SH-SY5Y (cell line): ENCODE measurements around the gene TRIO.

Experiments used
- GATA2 ChIP-seq: IDR thresholded peaks from 2 replicates; pipeline ENCODE4 v1.6.1; 2011; ENCODE audit warnings: mild to moderate bottlenecking, low read depth, low read length
- GATA3 ChIP-seq: IDR thresholded peaks from 2 replicates; pipeline ENCODE4 v1.6.1; 2011; ENCODE audit warnings: low read depth, mild to moderate bottlenecking, low read length, moderate library complexity

The TRIO gene

GRCh38 chr5:14164164-14165163 lies 21.3 kb downstream of the TRIO start:
- TF ChIP-seq GATA2: no peak
- TF ChIP-seq GATA3: no peak

- no peak for TF ChIP-seq GATA3
- no peak for TF ChIP-seq GATA2
Observed at GRCh38 chr5:14165375-14166106, 22.4 kb downstream of the TRIO start.

GRCh38 chr5:14166437-14166836 lies 23.3 kb downstream of the TRIO start:
- no peak for TF ChIP-seq GATA2
- TF ChIP-seq GATA3: no peak

GRCh38 chr5:14167211-14167845 lies 24.2 kb downstream of the TRIO start:
- no peak for TF ChIP-seq GATA2
- TF ChIP-seq GATA3: no peak

GRCh38 chr5:14168144-14168792 lies 25.1 kb downstream of the TRIO start:
- no peak for TF ChIP-seq GATA2
- TF ChIP-seq GATA3: no peak

GRCh38 chr5:14168793-14169262 lies 25.7 kb downstream of the TRIO start:
- TF ChIP-seq GATA3 (no peak), GATA2 (no peak)

- TF ChIP-seq GATA3 (no peak), GATA2 (no peak)
Observed at GRCh38 chr5:14171046-14171445, 27.9 kb downstream of the TRIO start.

GRCh38 chr5:14171621-14172020 lies 28.5 kb downstream of the TRIO start:
- TF ChIP-seq GATA3: no peak
- TF ChIP-seq GATA2: no peak

- TF ChIP-seq GATA2: no peak
- TF ChIP-seq GATA3: no peak
Observed at GRCh38 chr5:14172149-14172795, 29.1 kb downstream of the TRIO start.

GRCh38 chr5:14173377-14174229 lies 30.5 kb downstream of the TRIO start:
- TF ChIP-seq GATA3 (no peak), GATA2 (no peak)

GRCh38 chr5:14174230-14174636 lies 31.1 kb downstream of the TRIO start:
- TF ChIP-seq GATA3 (no peak), GATA2 (no peak)

- TF ChIP-seq GATA2: no peak
- no peak for TF ChIP-seq GATA3
Observed at GRCh38 chr5:14175381-14175780, 32.2 kb downstream of the TRIO start.

GRCh38 chr5:14176888-14177287 lies 33.7 kb downstream of the TRIO start:
- TF ChIP-seq GATA2: no peak
- TF ChIP-seq GATA3: no peak
